Fibroblast of villous mesenchyme (primary cell): Measurements from ENCODE around the gene ABR. TPM values are rescaled to one million over a fixed set of nuclear protein-coding genes. Genes with fewer than 3 reads are reported as not detected.

ENCODE experiments used
- DNase-seq: peaks from one replicate; pipeline ENCODE4 v3.0.0-alpha.2; 2010; ENCODE audit warnings: low read depth
- H3K4me3 ChIP-seq: 2 replicates; pipeline ENCODE4 v1.5.1; 2011; ENCODE audit warnings: low read depth, mild to moderate bottlenecking, low read length
- total RNA-seq: library from RNA; depleted of rRNA; stranded (reverse); fragments of >200 nt; gene quantifications from 2 replicates; pipeline ENCODE4 v1.2.3, GENCODE V29; 2012
- TF ChIP-seq, protein P1 (sequence below): IDR thresholded peaks from 2 replicates; pipeline ENCODE4 v1.5.1; 2012; ENCODE audit warnings: low read depth, mild to moderate bottlenecking, low read length; ENCODE audit not compliant: insufficient read depth

ABR gene
- total RNA-seq, 1 donor, result 51.8 TPM

DNA sequence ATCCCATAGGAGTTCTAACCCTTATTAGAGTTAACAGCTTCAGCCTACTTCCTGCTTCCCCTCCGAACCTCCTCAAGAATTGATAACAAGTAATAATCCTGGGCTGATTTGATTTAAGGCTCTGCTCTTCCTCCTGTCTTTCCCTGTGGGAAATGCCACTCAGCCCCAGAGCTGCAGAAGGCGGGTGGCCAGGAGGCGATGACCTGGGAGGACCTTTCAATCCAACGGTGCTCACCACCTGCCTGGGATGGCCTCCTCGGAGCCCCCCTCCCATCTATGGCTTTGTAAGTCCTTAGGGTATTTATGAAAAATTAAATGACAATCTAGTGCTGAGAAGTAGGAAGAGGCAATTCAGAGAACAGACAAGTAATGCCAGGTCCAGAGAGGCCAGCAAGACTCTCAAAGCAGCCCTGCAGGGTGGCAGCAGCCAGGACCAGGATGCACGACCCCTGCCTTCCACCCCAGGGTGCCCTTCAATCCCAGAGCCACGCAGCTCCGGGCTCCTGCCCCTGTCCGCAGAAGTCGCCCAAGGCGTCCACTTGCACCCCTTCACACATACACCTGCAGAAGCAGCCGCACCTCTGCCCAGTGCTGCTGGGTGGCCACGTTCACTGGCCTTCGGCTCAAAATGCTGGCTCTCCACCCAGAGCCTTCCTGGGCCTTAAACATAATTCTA is 34.3 kb downstream of the ABR start:
- DNase-seq, result no peak
- TF ChIP-seq, protein P1, sequence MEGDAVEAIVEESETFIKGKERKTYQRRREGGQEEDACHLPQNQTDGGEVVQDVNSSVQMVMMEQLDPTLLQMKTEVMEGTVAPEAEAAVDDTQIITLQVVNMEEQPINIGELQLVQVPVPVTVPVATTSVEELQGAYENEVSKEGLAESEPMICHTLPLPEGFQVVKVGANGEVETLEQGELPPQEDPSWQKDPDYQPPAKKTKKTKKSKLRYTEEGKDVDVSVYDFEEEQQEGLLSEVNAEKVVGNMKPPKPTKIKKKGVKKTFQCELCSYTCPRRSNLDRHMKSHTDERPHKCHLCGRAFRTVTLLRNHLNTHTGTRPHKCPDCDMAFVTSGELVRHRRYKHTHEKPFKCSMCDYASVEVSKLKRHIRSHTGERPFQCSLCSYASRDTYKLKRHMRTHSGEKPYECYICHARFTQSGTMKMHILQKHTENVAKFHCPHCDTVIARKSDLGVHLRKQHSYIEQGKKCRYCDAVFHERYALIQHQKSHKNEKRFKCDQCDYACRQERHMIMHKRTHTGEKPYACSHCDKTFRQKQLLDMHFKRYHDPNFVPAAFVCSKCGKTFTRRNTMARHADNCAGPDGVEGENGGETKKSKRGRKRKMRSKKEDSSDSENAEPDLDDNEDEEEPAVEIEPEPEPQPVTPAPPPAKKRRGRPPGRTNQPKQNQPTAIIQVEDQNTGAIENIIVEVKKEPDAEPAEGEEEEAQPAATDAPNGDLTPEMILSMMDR, result no peak
- H3K4me3 ChIP-seq, result no peak overlapping the region

- DNase-seq, result no peak
- TF ChIP-seq, protein P1, result no peak
Measured at GRCh38 chr17:1144162-1144561, 35.6 kb downstream of the ABR start.

GRCh38 chr17:1143573-1143972 is 36.2 kb downstream of the ABR start:
- peak; percentile 23 for DNase-seq
- TF ChIP-seq, protein P1, result no peak
- no peak overlapping the region for H3K4me3 ChIP-seq

More at GRCh38 chr17:1144162-1144561, 35.6 kb downstream of the ABR start:
- H3K4me3 ChIP-seq, result no peak overlapping the region

DNA sequence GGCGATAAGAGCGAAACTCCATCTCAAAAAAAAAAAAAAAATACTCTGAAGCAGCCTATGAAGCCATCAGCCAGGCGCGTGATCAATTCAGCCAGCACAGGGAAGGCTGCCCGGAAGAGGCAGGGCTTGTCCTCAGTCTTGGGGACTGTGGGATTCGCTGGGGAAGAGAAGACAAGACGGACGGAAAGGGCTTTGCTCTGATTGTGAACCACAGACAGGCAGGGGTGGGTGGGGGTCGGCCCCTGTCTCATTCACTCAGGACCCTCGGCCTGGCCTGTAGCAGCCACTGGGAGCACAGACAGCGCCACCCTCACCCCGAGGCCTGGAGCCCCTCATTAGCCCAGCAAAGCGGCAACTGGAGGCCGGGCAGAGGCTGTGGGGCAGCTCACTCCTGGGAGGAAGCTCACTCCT is 37.2 kb downstream of the ABR start:
- TF ChIP-seq, protein P1, result no peak
- DNase-seq, result no peak
- H3K4me3 ChIP-seq, result no peak overlapping the region

DNA sequence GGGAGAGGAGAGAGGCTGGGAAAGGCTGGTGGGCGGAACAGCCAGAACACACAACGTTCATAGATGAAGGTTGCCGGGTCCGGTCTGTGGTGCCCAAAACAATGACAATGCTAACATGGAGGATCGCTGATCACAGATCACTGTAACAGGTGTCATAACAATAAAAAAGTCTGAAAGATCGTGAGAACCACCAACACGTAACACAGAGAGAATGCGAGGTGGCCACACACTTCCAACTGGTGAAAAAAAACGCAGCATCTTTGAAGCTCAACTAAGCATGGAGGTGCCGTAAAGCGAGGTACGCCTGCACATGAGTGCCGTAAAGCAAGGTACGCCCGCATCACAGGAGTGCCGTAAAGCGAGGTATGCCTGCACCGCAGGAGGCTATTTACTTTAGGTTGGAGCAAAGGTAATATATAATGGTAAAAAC is 42.3 kb downstream of the ABR start:
- peak; percentile 90 for DNase-seq
- peak overlapping the region; percentile 40 for H3K4me3 ChIP-seq
- TF ChIP-seq, protein P1, result no peak

DNA sequence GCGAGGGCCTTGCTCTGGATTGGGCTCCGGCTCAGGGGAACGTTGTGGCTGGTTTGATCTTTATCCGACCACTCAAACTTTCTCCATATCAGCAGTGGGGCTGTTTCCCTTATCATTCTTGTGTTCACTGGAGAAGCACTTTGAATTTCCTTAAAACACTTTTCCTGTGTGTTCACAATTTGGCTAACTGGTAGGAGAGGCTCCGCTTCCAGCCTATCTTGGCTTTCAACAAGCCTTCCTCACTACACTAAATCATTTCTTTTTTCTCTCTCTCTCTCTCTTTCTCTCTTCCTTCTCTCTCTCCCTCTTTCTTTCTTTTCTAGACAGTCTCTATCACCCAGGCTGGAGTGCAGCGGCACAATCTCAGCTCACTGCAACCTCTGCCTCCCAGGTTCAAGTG is 43.0 kb downstream of the ABR start:
- TF ChIP-seq, protein P1, result no peak
- no peak overlapping the region for H3K4me3 ChIP-seq
- no peak for DNase-seq
